Inflammatory macrophage treated with lipopolysaccharide for 1 hour (primary cell): Measurements from ENCODE around the gene ORM2.
A peak's percentile ranks its signal among the peaks of the same experiment; 100 is the strongest.

ENCODE experiments used
- DNase-seq, 2 donors: peaks; one replicate each; pipeline ENCODE4 v3.0.0-alpha.2; 2020 to 2022

ORM2 gene

DNA sequence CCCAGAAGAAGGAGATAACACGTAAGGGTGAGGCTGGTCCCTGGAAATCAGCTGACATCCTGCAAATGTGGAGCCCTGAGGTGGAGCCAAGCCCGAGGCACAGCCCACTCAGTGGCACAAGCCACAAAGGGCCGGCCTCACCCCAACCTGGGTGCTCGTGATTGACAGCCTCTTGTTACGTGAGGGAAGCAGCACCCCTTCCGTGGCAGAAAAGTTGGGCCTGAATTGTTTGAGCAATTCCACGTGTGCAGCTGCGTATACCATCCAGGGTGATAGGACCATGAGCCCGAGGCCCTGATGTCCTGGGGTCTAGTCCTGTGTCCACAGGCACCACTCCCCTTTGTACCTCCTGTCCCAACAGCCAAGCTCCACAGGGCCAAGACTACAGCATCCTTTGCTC, 4.8 kb downstream of the ORM2 start:
- no peak for DNase-seq

DNA sequence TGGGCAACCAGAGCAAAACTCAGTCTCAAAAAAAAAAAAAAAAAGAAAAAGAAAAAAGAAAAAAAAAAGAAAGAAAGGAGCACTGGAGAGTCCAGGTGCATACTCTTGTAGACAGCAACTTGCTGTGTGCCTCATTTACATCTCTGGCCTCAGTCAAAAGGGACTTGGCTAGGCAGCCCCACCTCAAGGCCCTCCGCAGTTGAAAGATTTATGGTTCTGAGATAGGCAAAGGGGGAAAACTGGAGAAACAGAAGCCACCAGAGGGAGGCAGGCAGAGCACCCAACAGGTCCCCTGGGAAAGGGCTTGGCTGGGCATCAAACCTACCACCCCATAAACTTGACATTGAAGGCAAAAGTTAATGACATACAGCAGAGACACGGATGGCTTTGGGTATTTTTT, 6.1 kb downstream of the ORM2 start:
- no peak for DNase-seq

GRCh38 chr9:114336157-114336556, 6.5 kb downstream of the ORM2 start:
- no peak for DNase-seq

- no peak for DNase-seq
These were observed 7.2 kb downstream of the ORM2 start for GRCh38 chr9:114336699-114337395.

DNA sequence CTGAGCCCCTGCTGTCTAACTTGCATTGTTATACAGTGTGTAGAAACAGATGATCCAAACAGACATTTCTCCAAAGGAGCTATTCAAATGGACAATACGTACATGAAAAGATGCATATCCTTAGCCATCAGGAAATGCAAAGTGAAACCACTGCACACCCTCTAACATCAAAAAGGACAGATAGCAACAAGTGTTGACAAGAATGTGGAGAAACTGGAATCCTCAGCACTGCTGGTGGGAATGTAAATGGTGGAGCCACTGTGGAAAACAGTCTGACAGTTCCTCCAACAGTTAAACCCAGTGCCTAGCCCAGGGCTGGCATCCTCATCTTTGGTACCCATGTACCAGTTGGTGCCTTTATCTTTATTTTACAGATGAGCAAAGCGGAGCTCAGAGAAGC, 8.5 kb downstream of the ORM2 start:
- no peak for DNase-seq

- peak; percentile 71 to 84 for DNase-seq
These were observed 9.7 kb downstream of the ORM2 start for GRCh38 chr9:114339130-114339908.

- no peak for DNase-seq
These were observed 11.6 kb downstream of the ORM2 start for GRCh38 chr9:114341152-114341830.

GRCh38 chr9:114341991-114342390, 12.3 kb downstream of the ORM2 start:
- DNase-seq = no peak

DNA sequence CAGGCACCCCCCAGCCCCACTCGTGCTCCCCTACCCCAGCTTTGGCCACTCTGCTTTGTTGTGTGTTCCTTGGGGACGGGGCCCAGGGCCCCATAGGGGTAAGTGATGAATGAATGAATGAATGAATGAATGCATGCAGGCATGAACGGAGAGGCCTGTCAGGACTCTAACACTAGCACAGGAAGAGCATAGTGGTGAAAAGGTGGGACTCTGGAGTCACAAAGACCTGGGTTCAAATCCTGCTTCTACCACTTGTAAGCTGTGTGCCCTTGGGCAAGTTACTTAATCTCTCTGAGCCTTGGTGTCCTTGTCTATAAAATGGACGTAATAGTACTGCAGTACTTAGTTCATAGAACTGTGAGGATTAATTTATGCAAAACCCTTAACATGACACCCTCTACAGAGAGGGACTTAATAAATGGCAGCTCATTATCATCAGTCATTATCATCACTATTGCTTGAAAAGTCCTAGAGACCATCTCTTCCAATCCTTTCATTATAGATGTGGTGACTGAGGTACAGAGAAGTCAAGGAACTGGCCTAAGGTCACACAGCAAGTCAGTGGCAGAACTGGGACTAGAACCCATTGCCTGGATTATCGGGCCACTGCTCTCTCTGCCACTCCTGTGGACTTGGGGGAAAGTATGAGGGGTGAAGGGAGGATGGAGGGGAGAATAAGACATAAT, 13.2 kb downstream of the ORM2 start:
- DNase-seq = no peak

GRCh38 chr9:114343471-114344187, 14.0 kb downstream of the ORM2 start:
- DNase-seq = no peak

DNA sequence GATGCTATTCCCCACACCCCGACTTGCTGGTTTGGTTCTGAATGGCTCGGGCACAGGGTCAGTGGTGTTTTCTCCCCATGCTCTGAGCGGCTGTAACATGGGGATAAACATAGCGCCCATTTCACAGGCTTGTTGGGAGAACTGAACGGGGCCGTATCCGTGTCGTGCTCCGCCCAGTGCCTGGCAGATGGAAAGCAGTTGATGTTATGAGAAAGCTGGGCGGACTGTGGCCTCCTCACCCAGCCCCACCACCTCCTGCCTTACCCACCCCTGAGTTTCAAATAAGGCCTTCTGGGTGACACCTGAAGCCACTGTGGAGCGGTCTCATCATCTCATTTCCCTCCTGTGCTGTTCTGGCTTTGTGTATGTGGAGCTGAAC, 14.5 kb downstream of the ORM2 start:
- DNase-seq = no peak

DNA sequence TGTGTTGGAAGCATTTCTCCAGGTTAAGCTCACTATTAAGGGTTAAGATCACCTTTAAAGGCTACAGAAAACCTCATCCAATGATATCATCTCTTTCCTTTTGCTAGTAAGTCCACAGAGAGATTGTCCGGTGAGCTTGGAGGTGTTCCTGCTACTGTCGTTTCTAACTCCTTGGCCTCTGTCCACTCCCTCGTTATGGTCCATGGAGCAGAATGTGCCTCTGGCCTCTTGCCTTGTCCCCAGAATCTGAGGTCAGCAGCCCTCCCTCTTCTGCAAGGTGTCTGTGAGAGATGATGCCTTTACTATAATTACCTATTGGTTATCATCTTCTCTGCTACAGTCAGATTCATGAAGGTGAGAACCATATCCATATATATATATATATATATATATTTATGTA, 15.0 kb downstream of the ORM2 start:
- no peak for DNase-seq

- DNase-seq = no peak
These were observed 15.9 kb downstream of the ORM2 start for GRCh38 chr9:114345493-114346065.

DNA sequence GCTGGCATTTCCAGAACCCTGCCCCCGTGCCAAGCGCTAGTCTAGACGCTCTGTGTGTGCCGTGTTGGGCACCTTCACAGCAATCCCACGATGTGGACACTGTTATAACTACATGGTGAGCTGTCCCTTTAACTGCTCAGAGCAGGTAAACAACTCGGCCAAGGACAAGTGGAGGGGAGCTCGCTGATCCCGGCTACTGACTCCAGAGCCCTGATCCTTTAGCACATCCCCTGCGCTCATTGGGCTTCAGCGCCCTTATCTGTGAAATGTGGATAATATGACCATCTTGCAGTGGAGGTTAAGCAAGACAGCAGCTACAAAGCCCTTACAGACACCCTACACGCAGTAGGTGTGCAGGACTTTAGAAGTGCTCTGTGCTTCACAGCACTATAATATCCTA, 16.5 kb downstream of the ORM2 start:
- no peak for DNase-seq

GRCh38 chr9:114347675-114348074, 18.0 kb downstream of the ORM2 start:
- DNase-seq = no peak

GRCh38 chr9:114348261-114348905, 18.7 kb downstream of the ORM2 start:
- DNase-seq = no peak

- peak; percentile 97 to 100 for DNase-seq
These were observed 19.3 kb downstream of the ORM2 start for GRCh38 chr9:114348906-114349482.

DNA sequence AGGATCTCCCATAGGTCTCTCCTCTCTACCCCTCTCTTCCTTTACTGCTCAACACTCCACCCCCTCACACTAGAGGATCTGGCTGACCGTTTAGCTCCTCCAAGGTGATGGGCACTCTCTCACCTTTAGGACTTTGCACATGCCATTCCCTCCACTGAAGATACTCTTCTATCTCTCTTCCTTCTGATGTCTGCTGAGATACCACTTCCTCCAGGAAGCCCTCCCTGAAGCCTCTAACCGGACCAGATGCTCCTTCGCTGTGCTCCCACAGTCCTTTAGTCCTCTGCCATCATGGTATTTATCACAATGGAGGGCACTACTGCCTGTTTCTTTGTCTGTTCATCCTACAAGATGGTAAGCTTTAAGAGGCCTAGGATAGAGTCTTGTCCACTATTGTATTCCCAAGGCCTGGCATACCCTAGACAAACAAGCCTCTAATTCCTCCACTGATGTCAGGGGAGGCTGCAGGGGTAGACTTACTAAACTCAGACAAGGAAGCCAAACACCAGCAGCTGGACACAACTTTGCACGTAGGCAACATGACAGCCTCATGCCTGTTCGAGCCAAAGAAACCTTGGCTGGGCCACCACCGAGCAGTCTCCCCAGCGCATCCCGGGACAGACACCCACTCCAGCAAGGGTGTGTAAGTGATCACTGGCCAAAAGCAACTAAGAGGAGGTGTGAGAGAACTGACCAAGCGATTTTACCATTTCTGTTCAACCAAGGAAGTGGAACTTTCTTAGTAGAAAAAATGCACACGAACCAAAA, 20.2 kb downstream of the ORM2 start:
- no peak for DNase-seq

DNA sequence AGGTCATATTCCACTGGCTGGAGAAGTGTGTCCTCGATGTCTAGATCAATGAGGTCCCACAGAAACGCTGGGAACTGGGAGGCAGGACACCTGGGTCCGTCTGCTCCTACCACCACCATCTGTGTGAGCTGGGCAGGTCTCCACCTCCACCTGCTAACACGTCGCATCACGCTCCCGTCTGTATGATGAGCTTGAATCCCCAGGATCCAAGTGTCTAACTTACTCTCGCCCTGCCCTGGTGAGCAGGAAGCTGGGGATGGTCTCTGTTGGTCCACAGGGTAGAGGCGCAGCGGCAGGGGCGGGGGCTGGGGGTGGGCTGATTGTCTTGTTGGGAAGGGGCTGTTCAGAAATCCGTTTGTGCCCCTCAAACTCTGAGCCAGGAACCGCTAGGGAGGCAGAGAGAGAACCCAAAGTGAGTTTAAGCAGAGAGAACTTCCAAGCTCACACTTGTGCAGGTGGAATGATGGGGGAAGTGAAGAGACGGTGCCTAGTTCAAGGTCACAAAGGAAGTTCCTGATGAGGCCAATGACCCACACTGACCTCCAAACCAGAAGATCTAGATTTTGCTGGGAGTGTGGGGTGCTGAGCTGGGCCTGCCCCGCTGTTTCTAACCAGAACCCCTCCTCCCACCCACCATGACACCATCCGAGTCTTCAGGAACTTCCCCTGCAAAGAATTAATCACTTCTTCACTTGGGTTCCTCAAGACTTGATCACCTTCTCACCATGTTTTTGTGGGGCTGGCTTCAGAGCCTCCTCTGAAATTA, 21.1 kb downstream of the ORM2 start:
- peak; percentile 53 to 89 for DNase-seq

DNA sequence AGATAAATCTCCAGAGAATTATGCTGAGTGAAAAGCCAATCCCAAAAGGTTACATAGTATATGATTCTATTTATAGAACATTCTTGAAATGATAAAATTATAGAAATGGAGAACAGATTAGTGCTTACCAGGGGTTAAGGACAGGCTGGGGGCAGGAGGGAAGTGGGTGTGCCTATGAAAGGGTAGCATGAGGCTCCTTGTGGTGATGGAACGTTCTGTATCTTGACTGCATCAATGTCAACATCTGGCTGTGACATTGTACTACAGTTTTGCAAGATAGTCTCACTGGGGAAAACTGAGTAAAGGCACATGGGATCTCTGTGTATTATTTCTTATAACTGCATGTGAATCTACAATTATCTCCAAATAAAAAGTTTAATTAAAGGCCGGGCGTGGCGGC, 22.3 kb downstream of the ORM2 start:
- peak; percentile 13 to 73 for DNase-seq
